ENCODE results near the gene HUNK.

GRCh38 chr21:31894457-31894856 is 21.6 kb downstream of the HUNK start:
- TF ChIP-seq, protein P1, sequence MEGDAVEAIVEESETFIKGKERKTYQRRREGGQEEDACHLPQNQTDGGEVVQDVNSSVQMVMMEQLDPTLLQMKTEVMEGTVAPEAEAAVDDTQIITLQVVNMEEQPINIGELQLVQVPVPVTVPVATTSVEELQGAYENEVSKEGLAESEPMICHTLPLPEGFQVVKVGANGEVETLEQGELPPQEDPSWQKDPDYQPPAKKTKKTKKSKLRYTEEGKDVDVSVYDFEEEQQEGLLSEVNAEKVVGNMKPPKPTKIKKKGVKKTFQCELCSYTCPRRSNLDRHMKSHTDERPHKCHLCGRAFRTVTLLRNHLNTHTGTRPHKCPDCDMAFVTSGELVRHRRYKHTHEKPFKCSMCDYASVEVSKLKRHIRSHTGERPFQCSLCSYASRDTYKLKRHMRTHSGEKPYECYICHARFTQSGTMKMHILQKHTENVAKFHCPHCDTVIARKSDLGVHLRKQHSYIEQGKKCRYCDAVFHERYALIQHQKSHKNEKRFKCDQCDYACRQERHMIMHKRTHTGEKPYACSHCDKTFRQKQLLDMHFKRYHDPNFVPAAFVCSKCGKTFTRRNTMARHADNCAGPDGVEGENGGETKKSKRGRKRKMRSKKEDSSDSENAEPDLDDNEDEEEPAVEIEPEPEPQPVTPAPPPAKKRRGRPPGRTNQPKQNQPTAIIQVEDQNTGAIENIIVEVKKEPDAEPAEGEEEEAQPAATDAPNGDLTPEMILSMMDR (IDR thresholded peaks at IDR 0.05) = no peak
- no peak for TF ChIP-seq EZH2 (IDR thresholded peaks at IDR 0.05; ENCODE audit: borderline replicate concordance, insufficient read depth, low read depth, low read length, poor library complexity, severe bottlenecking)

Data from B cell (primary cell).